ENCODE measurements around the gene RUNX3.
"Not testable (repeated sequence)": the region's sequence is repeated elsewhere in the genome, so short reads cannot be mapped to it uniquely, and the experiment has no call there.

RUNX3 gene

DNA sequence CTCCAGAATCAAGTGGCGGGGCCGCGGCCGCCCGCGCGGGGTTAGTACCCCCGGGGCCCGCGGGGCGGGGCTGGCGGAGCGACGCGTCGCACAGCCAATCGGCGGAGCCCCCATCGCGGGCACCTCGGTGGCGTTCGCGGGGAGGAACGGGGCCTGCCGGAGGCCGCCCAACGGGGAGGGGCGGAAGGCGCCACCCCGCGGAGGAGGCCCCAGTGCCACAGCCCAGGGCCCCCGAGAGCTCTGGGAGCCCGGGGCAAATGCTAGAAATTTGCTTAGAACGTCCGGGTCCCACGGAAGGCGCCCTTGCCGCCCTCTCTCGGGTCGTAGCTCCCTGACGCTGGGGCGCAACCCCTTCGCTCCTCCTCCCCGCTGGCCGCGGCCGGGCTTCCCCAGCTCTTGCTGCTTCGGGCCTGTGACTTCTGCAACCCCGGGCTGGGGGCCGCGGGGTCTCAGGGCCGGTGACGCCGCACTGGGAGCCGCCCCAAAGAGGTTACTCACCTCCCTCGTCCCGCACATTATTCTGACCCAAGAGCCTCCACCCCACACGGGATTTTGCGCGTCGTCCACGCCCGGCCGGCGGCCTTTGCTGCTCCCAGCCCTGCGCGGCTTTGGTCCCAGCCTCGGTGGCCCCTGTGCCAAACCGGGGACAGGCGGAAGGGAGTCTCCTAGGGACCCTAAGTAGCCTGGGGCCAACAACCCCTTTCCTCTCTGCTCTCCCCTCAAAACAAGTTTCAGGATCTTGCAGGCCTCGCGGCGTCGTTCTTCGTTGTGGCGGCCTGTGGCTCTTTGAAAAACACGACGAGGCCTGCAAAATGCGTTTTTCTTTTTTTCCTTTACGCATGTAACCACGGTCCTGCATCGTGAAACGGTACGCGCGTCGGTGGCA, at the start of gene RUNX3:
RUNX3 (minus strand) TSS at position 17 of the 886 bp plus-strand sequence. CDS start 408 bp downstream, outside the sequence.
- peak; percentile 94 for DNase-seq

DNA sequence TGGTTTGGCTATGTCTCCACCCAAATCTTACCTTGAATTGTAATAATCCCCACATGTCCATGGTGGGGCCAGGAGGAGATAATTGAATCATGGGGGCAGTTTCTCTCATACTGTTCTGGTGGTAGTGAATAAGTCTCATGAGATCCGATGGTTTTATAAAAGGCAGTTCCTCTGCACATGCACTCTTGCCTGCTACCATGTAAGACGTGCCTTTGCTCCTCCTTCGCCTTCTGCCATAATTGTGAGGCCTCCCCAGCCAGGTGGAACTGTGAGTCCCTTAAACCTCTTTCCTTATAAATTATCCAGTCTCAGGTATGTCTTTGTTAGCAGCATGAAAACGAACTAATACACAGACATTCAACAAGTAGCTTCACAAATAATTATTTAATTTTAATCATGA, 49.2 kb upstream of the RUNX3 start:
- DNase-seq = not testable (repeated sequence)

DNA sequence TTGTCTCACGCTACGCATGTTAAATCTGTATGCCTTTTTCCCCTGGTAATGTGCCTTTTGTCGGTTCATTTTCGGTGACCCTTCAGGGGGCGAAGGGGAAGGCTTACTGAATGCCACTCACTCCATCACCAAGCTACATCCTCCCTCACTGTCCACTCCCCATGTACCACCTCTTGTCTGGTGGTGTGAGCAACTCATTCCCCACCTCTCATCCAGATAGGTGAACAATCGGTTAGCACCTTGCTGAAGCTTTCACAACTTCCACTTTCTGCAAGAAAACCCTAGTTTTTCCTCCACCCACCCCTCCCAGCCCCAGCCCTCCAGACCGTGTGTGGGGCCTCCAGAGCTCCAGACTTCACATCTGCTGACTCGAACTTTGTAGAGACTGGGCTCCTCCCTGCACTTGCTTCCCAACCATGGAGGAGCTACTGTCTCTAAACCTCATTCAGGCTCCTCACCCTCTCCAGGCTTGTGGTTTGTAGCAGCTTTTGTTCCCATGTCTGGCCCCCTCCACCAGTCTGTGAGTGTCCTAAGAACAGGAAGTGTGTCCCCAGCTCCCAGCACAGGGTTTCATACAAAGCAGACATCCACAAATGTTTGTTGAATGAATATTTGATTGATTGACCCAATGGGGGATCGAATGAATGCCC, 48.4 kb upstream of the RUNX3 start:
- no peak for DNase-seq

DNA sequence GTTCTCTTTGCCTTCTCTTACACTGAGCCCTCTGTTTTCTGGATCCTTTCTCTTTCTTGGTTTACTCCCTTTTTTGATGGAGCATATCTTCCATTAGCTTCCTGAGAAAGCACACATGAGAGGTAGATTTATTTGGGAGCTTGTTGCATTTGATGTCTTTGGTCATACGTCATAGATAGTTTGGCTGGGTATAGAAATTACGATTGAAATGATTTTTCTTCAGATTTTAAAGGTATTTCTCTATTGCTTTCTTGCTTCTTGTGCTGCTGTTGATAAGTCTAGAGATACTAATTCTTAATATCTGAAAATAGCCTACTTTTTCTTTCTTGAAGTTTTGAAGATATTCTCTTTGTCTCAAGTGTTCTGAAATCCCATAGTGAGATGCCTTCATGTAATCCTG, 45.3 kb upstream of the RUNX3 start:
- no peak for DNase-seq

DNA sequence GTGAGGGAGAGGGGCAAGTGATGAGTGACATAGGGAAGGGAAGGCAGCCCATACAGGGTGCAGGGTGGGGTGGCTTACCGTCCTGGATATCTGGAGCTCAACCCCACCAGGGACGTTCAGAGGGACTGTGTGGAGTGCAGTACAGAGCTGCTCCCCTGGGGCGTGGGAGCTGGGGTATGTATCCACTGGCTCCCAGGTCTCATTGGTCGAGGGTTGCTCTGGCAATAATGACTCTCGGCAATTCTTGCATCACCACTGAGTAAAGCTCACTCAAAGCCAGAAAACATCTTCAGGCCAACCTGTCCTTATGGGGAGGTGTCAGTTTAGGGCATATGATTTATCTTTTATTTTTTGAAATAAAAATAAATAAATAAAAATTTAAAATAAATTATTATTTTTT, 43.2 kb upstream of the RUNX3 start:
- no peak for DNase-seq

DNA sequence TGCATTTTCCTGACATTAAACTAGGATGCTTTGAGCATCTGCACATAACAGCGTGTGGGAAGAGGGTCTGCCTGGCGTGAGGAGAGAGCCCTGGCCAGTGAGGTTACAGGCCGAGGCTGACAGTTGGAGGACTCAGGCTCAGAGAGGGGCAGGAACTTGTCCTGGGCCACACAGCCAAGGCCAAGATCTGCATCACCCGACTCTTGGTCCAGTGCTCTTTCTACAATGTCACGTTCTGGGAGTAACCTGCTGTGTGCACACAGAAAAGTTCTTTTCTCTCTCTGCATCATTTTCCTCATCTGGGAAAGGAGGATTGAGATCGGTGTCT, 42.8 kb upstream of the RUNX3 start:
- no peak for DNase-seq

DNA sequence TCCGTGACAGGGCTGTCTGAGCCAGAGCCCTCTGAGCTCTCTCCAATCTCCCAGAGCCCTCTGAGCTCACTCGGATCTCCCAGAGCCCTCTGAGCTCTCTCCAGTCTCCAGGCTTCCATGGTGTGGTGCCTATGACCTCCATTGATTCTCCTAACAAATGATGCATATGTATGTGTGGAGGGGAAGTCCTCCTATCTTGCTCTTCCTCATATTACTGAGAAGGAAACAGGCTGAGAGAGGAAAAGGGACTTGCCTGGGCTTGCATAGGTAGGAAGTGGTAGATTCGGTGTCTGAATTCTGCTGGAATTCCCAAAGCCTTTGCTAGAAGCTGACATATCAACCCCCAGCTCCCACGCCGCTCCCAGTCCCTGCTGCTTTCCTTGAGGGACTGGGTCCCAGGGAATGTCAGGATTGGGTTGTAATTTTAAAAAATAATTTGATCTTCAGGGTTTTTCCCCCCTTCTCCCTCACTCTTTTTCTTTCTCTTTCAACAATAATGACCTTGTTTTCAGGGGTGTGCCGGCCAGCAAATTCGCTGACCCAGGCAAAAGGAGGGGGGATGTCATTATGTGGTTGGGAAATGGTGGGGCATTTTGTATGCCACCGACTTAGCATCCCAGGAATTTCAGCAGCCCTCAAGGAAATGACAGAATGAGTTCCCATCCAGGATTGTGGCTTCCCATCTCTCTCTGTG, 42.3 kb upstream of the RUNX3 start:
- DNase-seq = no peak

DNA sequence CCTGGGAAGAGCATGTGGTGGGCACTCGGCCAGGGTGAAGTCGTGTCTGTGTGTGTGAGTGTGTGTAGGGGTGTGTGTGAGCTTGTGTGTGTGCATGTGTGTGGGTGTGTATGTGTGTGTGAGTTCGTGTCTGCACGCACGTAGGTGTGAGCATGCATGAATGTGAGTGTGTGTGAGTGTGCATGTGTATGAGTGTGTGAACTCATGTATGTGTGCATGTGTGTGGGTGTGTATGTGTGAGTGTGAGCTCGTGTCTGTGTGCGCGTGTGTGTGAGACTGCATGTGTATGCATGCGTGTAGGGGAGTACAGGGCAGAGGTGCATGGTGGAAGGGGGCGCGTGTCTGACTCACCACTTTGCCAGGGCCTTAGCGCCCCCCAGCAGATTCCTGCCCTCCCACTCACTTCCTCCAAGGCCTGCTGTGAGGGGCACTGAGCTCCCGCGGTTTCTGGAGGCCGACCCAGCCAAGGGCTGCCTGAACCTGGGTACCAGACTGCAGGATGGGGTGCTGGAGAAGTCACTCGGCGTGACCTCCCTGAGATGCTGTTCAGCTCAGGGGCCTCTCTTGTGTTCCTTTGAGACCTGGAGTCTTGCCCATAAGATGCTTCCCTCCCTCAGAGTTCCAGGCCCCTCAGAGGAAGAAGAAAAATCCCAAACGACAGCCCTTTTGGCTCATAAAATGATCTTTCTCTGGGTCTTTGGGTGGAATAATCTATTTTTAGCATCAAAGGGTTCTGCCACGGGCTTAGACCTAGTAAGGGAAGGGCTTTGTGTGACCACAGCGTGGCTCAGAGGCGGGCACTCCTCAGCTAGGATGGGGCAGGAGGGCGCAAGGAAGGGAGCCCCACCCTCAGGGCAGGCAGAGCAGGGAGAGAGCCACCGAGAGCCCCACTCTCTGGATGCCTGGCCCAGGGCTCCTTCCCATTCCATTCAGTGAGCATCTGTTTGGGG, 41.1 kb upstream of the RUNX3 start:
- no peak for DNase-seq

DNA sequence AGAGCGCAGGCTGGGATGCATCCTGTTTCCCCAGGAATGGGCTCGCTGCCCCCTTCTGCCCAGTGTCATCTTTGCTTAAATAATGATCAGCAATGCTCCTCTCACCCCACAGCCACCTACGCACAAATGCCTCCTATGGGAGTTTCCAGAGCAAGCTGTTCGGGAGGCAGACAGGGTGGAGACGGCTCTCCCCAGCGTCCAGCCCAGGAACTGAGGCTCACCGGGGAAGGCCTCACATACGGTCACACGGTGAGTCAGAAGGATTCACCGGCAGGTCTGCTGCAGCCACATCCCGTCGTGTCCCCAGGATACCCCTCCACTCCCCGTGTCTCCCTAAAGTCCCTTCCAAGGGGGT, 40.3 kb upstream of the RUNX3 start:
- DNase-seq = no peak

DNA sequence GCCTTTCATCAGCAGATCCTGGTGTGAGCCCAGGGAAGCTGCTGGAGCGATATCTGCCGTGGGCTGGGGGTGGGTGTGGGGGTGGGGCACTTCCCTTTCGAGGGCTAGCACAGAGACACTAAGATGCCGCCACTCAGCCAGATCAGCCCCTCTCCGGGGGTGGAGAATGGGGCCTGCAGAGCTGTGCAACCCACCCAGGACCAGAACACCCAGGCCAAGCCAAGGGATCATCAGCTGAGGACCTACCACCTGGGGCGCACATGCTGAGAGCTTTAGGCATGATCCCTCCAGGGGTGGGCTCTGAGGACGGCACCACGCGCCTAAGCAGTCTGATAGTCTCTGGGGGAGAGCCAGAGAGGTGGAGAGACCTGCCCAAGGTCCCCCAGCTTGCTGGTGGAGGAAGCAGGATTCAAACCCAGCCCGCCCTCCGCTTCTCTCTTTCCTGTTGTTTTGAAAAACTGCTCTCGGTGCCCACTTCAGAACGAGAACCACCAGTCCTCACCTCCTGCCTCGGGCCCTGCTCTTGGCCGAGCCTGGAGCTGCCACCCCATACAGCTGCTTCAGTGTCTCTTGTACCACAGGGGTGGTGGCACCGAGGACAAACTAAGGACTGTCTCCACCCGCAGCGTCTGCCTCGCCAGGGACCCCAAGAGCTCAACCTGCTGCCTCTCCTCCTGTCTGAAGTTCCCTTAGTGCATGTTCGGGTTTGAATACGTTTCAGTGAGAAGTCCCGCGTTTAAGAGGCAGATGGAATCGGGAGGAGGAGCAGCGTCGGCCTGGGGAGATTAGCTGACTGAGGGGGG, 39.7 kb upstream of the RUNX3 start:
- DNase-seq = no peak

DNA sequence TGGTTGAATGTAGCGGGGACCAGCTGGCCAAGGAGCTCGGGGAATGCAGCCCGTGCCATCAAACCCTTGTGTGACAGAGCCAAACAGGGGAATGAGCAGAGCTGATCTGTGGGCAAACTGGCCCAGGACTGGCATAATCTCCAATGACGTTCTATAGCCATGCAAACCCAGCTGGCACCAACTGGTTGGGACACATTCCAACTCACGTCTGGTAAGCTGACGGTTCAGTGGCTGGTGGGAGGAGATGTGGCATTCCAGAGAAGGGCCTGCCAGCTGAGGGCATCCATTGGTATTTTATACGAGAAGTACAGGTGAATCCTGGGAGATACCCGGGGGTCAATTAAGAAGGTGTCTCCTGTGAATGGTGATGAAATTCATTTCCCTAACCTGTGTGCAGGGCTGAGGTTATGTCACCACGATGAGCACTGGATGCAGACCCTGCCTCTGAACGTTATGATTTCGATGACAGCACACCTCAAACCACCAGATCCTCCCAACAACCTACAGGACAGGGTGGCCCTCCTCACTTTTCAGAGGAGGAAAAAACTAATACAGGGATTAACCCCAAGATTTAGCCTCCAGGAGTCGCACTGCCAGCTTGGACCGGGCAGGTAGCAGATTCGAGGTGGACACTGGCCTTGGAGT, 39.0 kb upstream of the RUNX3 start:
- DNase-seq = no peak

DNA sequence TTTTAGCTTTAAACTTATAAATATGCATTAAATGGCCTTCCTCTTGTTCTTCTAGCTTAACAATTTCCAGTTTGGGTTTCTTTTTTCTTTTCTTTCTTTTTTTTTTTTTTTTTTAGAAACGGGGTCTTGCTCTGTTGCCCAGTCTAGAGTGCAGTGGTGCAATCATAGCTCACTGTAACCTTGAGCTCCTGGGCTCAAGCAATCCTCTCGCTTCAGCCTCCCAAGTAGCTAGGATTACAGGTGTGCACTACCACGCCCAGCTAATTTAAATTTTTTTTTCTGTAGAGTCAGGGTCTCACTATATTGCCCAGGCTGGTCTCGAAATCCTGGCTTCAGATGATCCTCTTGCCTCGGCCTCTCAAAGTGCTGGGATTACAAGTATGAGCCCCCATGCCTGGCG, 37.9 kb upstream of the RUNX3 start:
- DNase-seq = no peak

DNA sequence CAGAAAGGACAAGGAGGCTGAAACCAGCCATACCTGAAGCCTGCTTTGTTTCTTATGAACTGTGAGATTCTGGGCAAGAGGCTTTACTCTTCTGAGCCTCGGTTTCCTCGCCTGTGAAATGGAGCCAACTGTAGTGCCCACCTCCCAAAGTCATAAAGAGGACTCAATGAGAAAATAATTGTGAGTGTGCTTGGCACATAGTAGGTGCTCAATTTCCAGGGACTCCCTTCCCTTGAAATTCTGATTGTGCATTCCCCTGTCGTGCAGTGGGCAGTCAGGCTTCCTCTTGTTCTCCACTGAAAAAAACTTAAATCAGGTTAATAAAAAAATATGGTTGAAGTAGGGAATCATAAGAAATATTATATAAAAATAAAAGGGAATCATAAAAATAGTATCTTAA, 37.5 kb upstream of the RUNX3 start:
- no peak for DNase-seq

DNA sequence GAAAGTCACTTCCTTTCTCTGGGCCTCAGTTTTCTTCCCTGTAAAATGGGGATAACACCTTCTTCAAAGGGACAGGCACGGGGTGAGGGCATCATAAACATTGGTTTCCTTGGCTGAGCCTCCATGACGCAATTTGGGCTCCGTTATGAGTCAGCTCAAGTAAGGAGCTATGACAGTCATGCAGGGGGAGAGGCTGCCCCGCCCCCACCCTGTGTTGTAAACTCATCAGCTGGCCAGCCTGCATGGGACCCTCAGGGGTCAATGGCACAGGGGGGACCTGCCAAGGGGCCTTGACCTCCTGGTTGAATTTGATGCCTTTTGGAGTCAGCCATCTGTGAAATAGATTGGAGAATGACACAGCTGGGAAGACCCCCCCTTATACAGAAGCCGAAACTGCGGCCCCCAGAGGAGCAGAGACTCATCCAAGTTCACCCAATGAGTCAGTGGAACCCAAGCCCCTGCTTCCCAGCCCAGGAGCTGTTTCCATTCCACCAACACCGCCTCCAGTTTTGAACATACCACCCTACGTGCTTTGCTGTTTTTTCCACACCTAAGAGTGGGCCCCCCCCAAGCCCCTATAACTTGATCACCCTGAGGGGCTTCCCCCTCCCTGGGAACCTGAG, 36.8 kb upstream of the RUNX3 start:
- DNase-seq = peak; percentile 57 to 79

DNA sequence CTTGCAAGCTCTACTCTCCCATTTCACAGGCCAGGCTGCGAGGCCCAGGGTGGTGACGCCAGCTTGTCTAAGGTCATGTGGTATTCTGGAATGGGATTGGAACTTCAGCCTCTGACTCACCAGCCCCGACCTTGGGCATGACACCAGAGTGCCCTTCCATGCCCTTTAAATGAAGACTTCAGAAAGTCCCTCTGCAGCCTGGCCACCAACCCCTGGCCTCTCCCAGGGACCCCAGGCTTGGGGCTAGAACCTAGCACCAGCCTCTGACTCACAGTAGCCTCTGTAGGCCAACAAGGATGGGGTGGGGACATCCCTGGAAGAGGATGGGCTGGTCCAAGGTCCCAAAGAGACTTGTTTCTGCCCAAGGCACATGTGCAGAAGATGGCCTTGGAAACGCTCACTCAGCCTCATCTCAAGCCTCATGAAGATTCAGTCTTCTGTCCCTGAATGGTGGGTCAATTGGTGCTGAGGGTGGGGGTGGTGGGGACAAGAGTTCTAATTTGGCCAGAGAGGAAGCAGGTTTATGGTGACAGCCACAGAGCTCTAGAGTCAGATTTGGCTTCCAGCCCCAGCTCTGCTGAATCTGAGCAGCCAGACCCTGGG, 36.1 kb upstream of the RUNX3 start:
- DNase-seq = no peak

DNA sequence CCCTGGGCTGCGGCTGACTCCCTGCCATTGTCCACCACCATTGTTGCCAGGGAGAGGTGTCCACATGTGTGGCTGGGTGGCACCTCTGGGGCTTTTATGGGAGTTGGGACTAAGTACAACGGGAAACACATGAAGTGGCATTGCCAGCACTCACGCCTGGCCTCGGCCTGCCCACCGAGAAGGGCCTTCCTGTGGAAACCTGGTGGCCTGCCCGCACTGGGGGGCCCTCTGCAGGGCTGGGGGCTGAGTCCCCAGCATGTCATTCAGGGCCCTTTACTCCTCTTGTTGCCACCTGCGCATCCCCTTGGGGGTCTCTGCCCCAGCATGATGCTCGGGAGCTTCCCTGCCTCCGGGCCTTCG, 35.5 kb upstream of the RUNX3 start:
- DNase-seq = no peak

DNA sequence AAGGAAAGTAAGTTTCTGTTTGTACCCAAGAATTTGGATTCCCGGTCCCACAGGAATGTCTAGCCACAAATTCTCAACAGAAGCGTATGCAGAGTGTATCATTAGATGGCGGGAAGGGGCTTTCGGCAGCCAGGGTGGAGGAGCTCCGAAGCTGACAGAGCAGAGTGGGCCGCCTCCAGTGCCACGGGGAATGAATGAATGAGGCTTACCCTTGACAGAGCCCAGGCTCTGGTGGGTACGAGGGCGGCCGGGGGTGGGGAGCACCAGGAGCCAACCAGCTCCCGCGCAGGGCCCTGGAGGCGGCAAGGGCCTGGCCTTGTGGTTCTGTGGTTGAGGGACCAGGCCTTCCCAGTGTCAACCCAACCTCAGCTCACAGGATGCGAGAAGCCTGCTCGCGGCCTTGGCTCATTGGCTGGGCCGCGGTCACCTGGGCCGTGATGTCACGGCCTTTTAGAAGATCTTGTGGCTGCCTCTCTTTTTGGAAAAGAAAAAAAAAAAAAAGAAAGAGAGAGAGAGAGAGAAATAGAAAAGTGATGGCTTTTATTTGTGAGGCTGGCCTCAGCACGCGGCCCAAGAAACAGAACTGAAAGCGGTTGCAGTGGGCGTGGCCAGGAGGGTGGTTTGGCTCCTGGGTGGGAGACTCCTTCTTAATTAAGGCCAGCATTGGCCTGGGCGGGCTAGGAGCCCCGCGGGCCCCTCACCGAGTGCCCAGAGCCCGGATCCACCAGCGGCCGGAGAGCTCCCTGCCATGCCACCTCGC, 34.9 kb upstream of the RUNX3 start:
- peak; percentile 93 to 94 for DNase-seq

DNA sequence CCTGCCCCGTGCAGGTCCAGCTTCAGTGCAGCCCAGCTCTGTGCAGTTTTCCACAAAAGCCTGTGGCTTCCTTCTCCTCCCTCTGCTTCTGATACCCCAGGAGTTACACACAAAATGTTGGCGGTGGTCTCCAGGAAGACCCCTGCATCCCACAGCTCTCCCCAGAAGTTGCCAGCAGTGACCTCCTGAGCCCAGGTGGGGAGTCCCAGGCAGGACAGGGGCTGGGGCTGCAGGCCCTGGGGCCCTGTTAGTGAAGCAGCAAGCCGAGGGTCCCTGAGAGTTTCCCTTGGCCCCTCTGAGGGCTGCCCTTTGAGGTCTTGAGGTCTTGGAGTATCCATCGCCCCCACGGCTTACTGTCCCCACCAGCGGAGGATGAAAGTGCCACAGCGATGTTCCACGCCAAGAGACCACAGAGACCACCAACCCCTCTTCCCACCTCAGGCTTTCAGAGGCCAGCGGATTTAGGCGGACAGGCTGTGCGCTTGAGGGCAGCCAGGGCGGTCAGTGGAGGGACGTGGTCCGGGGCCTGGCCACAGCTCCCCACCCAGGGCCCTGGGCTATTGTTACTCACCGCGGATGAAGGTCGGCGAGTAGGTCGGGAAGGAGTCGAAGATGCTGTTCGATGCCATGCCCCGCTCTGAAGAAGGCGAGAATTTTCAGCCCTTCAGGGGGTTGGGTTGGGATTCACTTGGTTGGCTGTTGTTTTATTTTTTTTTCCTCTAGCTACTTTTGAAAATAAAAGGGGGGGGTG, 34.0 kb upstream of the RUNX3 start:
- no peak for DNase-seq

Data from CD4-positive, alpha-beta T cell treated with Interleukin-4 for 1 hour (primary cell).